Sigmoid colon (tissue), 4 donors: ENCODE data around the gene AGAP4.
"Not testable (repeated sequence)": the region's sequence is repeated elsewhere in the genome, so short reads cannot be mapped to it uniquely, and the experiment has no call there.

Experiments
- POLR2A ChIP-seq, 2 donors: fragments of 450-650 bp; IDR thresholded peaks; one replicate each; pipeline ENCODE4 v1.6.1; 2016; ENCODE audit warnings: antibody characterized with exemption in 2 of 2, mild to moderate bottlenecking in 2 of 2, moderate library complexity in 2 of 2
- POLR2AphosphoS5 ChIP-seq, 4 donors: sonication (generic); formaldehyde crosslinking; IDR thresholded peaks; one replicate each; pipeline ENCODE4 v1.6.1; 2017; ENCODE audit warnings: antibody characterized with exemption in 4 of 4
- TF ChIP-seq, protein P1 (sequence below), 4 experiments: fragments of 450-650 bp in 3 of 4; fragments of 200-600 bp in 1 of 4; IDR thresholded peaks; one replicate each; pipeline ENCODE4 v1.5.1; 2016 to 2019; ENCODE audit warnings: antibody characterized with exemption in 4 of 4, mild to moderate bottlenecking in 3 of 4, moderate library complexity in 2 of 4

- TF ChIP-seq, protein P1, sequence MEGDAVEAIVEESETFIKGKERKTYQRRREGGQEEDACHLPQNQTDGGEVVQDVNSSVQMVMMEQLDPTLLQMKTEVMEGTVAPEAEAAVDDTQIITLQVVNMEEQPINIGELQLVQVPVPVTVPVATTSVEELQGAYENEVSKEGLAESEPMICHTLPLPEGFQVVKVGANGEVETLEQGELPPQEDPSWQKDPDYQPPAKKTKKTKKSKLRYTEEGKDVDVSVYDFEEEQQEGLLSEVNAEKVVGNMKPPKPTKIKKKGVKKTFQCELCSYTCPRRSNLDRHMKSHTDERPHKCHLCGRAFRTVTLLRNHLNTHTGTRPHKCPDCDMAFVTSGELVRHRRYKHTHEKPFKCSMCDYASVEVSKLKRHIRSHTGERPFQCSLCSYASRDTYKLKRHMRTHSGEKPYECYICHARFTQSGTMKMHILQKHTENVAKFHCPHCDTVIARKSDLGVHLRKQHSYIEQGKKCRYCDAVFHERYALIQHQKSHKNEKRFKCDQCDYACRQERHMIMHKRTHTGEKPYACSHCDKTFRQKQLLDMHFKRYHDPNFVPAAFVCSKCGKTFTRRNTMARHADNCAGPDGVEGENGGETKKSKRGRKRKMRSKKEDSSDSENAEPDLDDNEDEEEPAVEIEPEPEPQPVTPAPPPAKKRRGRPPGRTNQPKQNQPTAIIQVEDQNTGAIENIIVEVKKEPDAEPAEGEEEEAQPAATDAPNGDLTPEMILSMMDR (IDR thresholded peaks at IDR 0.05) = not testable (repeated sequence)
- TF ChIP-seq POLR2A, POLR2AphosphoS5 (IDR thresholded peaks at IDR 0.05): not testable (repeated sequence)
Observed at GRCh38 chr10:45814146-45814545, 33.2 kb downstream of the AGAP4 start.
